AG09309 (cell line): ENCODE data around the gene CNTNAP2.

Source experiments
- DNase-seq: peaks from one replicate; pipeline ENCODE4 v3.0.0-alpha.2; 2010; ENCODE audit warnings: low read depth
- H3K4me3 ChIP-seq: 2 replicates; pipeline ENCODE4 v1.5.1; 2011; ENCODE audit warnings: mild to moderate bottlenecking, low read depth, low read length, moderate library complexity; ENCODE audit not compliant: control insufficient read depth
- CTCF ChIP-seq: IDR thresholded peaks from 2 replicates; pipeline ENCODE4 v1.5.1; 2011; ENCODE audit warnings: mild to moderate bottlenecking, low read depth, low read length, inconsistent platforms; ENCODE audit not compliant: insufficient read depth, control insufficient read depth; ENCODE audit errors: missing control alignments

The CNTNAP2 gene

GRCh38 chr7:146728611-146729010 is 612.0 kb downstream of the CNTNAP2 start:
- no peak for TF ChIP-seq CTCF

GRCh38 chr7:146731185-146731584 is 614.6 kb downstream of the CNTNAP2 start:
- no peak for DNase-seq
- TF ChIP-seq CTCF = no peak
- H3K4me3 ChIP-seq = no peak overlapping the region

More at GRCh38 chr7:146728611-146729010, 612.0 kb downstream of the CNTNAP2 start:
- DNase-seq = no peak
- no peak overlapping the region for H3K4me3 ChIP-seq

- no peak for DNase-seq
- no peak overlapping the region for H3K4me3 ChIP-seq
- no peak for TF ChIP-seq CTCF
These were observed 619.4 kb downstream of the CNTNAP2 start for GRCh38 chr7:146735992-146736391.

- no peak overlapping the region for H3K4me3 ChIP-seq
- TF ChIP-seq CTCF = no peak
- no peak for DNase-seq
These were observed 620.0 kb downstream of the CNTNAP2 start for GRCh38 chr7:146736446-146737190.

GRCh38 chr7:146740039-146740438 is 623.4 kb downstream of the CNTNAP2 start:
- H3K4me3 ChIP-seq = no peak overlapping the region
- no peak for TF ChIP-seq CTCF
- no peak for DNase-seq

- H3K4me3 ChIP-seq = no peak overlapping the region
- no peak for TF ChIP-seq CTCF
- DNase-seq = no peak
These were observed 625.3 kb downstream of the CNTNAP2 start for GRCh38 chr7:146741911-146742310.
